Panc1 (cell line): ENCODE results near the gene PPP1R15B. TPM values are rescaled to one million over a fixed set of nuclear protein-coding genes. Genes with fewer than 3 reads are reported as not detected.

ENCODE experiments used
- ATAC-seq: fragments of 200-7000 bp; cut with Tn5 transposase; 2 replicates; pipeline ENCODE4 v1.9.1; 2020; ENCODE audit warnings: mild to moderate bottlenecking, moderate library complexity
- BruUV-seq: library from RNA; stranded (reverse); fragments of 400-500 nt; replicated peaks from 2 replicates; lab custom pipeline; 2021; lab: Mats Ljungman, UMichigan
- CTCF ChIA-PET: fragments of 300-600 bp; sonication (Branson Sonifier 250); formaldehyde crosslinking; loops from one replicate; lab custom pipeline; 2022; ENCODE audit warnings: antibody characterized with exemption; lab: Charles Lee
- POLR2A ChIA-PET: fragments of 300-600 bp; sonication (Branson Sonifier 250); formaldehyde crosslinking; loops from one replicate; lab custom pipeline; 2022; ENCODE audit warnings: antibody characterized with exemption; lab: Charles Lee
- DNase-seq: peaks from one replicate; pipeline ENCODE4 v3.0.0-alpha.2; 2010; ENCODE audit warnings: low read depth, low spot score
- H3K27ac ChIP-seq: 2 replicates; pipeline ENCODE4 v1.5.1; 2011; ENCODE audit warnings: mild to moderate bottlenecking, low read length, inconsistent platforms
- H3K27me3 ChIP-seq: fragments of 200-500 bp; sonication (Bioruptor generic); 2 replicates; pipeline ENCODE4 v1.6.0; 2014; ENCODE audit warnings: low read length, inconsistent platforms; ENCODE audit not compliant: control insufficient read depth, insufficient read depth
- H3K36me3 ChIP-seq: fragments of 200-500 bp; sonication (Bioruptor generic); 2 replicates; pipeline ENCODE4 v1.5.1; 2014; ENCODE audit warnings: inconsistent platforms, mild to moderate bottlenecking, low read length, moderate library complexity; ENCODE audit not compliant: control insufficient read depth, insufficient read depth
- H3K4me1 ChIP-seq: 2 replicates; pipeline ENCODE4 v1.5.1; 2011; ENCODE audit warnings: inconsistent platforms, mild to moderate bottlenecking, low read length, moderate library complexity; ENCODE audit not compliant: control insufficient read depth, insufficient read depth
- H3K4me3 ChIP-seq, 2 experiments: 2 replicates each; pipeline ENCODE4 v1.5.1; 2011 to 2012; ENCODE audit warnings: low read depth in 2 of 2, low read length in 2 of 2, mild to moderate bottlenecking in 2 of 2, inconsistent platforms in 1 of 2, moderate library complexity in 1 of 2
- H3K9me3 ChIP-seq: fragments of 200-500 bp; sonication (Bioruptor generic); 2 replicates; pipeline ENCODE4 v1.5.1; 2014; ENCODE audit warnings: low read depth, mild to moderate bottlenecking, inconsistent platforms, low read length, moderate library complexity; ENCODE audit not compliant: control insufficient read depth, insufficient read depth
- POLR2AphosphoS5 ChIP-seq: IDR thresholded peaks from 2 replicates; pipeline ENCODE4 v1.6.1; 2012; ENCODE audit warnings: mild to moderate bottlenecking, low read depth, low read length, moderate library complexity
- REST ChIP-seq, 2 experiments: IDR thresholded peaks; 2 replicates each; pipeline ENCODE4 v1.6.1; 2011 to 2012; ENCODE audit warnings: low read depth in 2 of 2, control low read depth in 1 of 2, low read length in 1 of 2, mild to moderate bottlenecking in 1 of 2, moderate library complexity in 1 of 2; ENCODE audit not compliant: insufficient read depth in 1 of 2
- SIN3A ChIP-seq: IDR thresholded peaks from 2 replicates; pipeline ENCODE4 v1.6.1; 2012; ENCODE audit warnings: low read depth, mild to moderate bottlenecking, low read length, moderate library complexity, borderline replicate concordance; ENCODE audit not compliant: insufficient read depth
- TCF7L2 ChIP-seq: IDR thresholded peaks from 2 replicates; pipeline ENCODE4 v1.6.1; 2011; ENCODE audit warnings: mild to moderate bottlenecking, low read depth, low read length, inconsistent platforms
- in situ Hi-C: cut with HindIII; loops from 2 replicates; pipeline ENCODE4 v1.10.0; 2016; ENCODE audit warnings: low sequenced_read_pairs, low pct_unique_long_range_greater_than_20kb
- intact Hi-C: fragments of 100-400 bp; cut with micrococcal nuclease; formaldehyde crosslinking; loops from one replicate; pipeline ENCODE4 v1.10.0; 2022; ENCODE audit not compliant: unreplicated experiment
- total RNA-seq: library from RNA; stranded (reverse); gene quantifications from one replicate; pipeline ENCODE4 v1.2.1, GENCODE V29; 2021; ENCODE audit not compliant: unreplicated experiment
- TF ChIP-seq, protein P1 (sequence below): fragments of 450-650 bp; IDR thresholded peaks from 2 replicates; pipeline ENCODE4 v1.5.1; 2017; ENCODE audit warnings: mild to moderate bottlenecking

The PPP1R15B gene
- total RNA-seq, 1 experiment from 2014 or later, result 51.1 TPM

GRCh38 chr1:204418174-204419063, 6.8 kb upstream of the PPP1R15B start:
- in situ Hi-C loops, result no loop called here
- H3K36me3 ChIP-seq, result no peaks in the 10 kb centered on the region
- no peaks in the 10 kb centered on the region for H3K9me3 ChIP-seq
- H3K27me3 ChIP-seq, result no peaks in the 10 kb centered on the region
- no peak for DNase-seq
- ChIA-PET POLR2A (no interaction called here), CTCF (interaction anchor here (0.9 to 1.5 kb wide), 2 partner anchors 13 to 85 kb away, joined by 4 read pairs; no protein-coding TSS in a partner anchor)
- no peak for ATAC-seq
- no peak for TF ChIP-seq POLR2AphosphoS5
- TF ChIP-seq SIN3A, result no peak
- no peak for TF ChIP-seq REST (IDR thresholded peaks at IDR 0.05; ENCODE audit: insufficient read depth in 1 of 2, low read depth in 2 of 2, low read length in 1 of 2)
- TF ChIP-seq TCF7L2, result no peak
- TF ChIP-seq, protein P1, sequence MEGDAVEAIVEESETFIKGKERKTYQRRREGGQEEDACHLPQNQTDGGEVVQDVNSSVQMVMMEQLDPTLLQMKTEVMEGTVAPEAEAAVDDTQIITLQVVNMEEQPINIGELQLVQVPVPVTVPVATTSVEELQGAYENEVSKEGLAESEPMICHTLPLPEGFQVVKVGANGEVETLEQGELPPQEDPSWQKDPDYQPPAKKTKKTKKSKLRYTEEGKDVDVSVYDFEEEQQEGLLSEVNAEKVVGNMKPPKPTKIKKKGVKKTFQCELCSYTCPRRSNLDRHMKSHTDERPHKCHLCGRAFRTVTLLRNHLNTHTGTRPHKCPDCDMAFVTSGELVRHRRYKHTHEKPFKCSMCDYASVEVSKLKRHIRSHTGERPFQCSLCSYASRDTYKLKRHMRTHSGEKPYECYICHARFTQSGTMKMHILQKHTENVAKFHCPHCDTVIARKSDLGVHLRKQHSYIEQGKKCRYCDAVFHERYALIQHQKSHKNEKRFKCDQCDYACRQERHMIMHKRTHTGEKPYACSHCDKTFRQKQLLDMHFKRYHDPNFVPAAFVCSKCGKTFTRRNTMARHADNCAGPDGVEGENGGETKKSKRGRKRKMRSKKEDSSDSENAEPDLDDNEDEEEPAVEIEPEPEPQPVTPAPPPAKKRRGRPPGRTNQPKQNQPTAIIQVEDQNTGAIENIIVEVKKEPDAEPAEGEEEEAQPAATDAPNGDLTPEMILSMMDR, result no peak
- no TSS peak for BruUV-seq
- H3K4me1 ChIP-seq, result peaks cover 49% of the 10 kb centered on the region
- intact Hi-C loops, result no loop called here
- H3K27ac ChIP-seq, result peak overlapping the region; percentile 96
- no peak overlapping the region for H3K4me3 ChIP-seq

DNA sequence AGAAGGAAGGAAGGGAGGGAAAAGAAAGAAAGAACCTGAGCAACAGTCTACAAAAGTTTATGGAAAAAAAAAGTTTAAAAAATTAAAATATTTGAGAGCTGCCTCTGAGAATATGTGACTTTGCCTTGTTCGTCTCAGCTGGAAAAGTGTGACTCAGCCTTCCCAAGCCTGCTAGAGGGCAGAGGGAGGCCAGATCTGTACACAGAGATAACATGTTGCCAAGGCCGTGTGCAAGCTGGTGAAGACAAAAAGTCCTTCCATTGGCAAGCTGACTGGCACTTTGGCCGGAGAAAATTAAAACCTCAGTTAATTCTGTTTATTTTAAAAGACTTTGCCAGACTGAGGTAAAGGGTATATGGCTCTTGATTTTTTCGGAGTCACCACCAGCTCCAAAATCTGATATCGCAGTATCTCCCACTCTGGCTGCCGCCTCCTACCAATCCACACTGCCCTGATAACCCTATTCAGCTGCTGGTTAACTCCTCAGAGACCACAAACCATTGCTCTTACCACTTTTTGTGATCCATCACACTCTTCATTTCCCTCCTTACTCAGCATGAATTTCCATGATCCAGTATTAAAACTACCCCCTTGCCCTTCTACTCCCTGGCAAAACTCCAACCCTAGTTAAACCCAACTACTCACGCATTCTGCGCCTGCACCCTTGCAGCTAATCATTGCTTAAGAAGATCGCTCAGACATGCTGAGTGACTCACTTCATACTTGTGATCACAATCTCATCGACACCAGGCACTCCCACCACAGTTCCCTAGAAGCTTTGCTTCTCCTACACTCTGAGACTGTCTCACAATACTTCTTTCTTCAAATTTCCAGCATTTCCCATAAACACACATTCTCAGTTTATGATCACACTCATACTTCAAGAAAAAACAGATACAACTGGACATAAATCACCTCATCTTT, 5.7 kb upstream of the PPP1R15B start:
- Histone ChIP-seq H3K9me3 (no peaks in the 10 kb centered on the region), H3K4me1 (peaks cover 56% of the 10 kb centered on the region), H3K27ac (peak overlapping the region; percentile 96), H3K27me3 (no peaks in the 10 kb centered on the region), H3K4me3 (peak overlapping the region; percentile 24 to 48), H3K36me3 (no peaks in the 10 kb centered on the region)
- no TSS peak for BruUV-seq
- ChIA-PET POLR2A (interaction anchor here (1.0 kb wide), 1 partner anchor 13 kb away, joined by 3 read pairs; no protein-coding TSS in a partner anchor), CTCF (interaction anchor here (1.1 to 1.5 kb wide), 2 partner anchors 14 to 86 kb away, joined by 4 to 6 read pairs; no protein-coding TSS in a partner anchor)
- 0 out of 2 replicates have a peak, but pooled peaks have one; percentile 37 for TF ChIP-seq SIN3A
- TF ChIP-seq, protein P1, result no peak
- TF ChIP-seq TCF7L2, result peak; percentile 45; the same call in 1 of the 2 replicates
- peak; percentile 49; the same call in 1 of the 2 replicates for TF ChIP-seq POLR2AphosphoS5
- no peak for TF ChIP-seq REST (IDR thresholded peaks at IDR 0.05; ENCODE audit: insufficient read depth in 1 of 2, low read depth in 2 of 2, low read length in 1 of 2)
- intact Hi-C loops (no loop called here), in situ Hi-C loops (no loop called here)
- ATAC-seq (peak; percentile 92), DNase-seq (peak; percentile 78)
